ENCODE results near the gene PDE8A. TPM values are rescaled to one million over a fixed set of nuclear protein-coding genes. Genes with fewer than 3 reads are reported as not detected.

Gene PDE8A
- total RNA-seq, 1 donor from 2014 or later = 11.4 TPM

DNA sequence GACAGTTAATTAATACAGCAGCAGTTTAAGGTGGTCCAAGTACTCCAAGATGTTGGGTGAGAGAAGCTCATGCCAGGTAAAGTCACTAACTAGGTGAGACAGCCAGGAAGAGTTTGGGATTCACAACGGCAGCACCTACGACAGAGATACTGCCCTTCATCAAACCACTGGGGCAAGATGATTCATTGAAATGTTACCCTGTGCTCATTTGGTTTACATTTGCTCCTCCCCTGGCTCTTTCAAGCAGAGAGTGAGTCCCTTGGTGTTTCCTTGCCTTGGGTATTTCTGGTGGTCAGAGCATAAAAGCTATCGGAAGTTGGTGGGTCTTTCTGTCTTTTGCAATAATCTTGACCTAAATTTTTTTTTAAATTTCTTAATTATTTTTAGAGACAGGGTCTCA is 19.9 kb upstream of the PDE8A start:
- Mint-ChIP-seq H3K36me3 (peaks cover 4% of the 10 kb centered on the region), H3K4me3 (no peak overlapping the region), H3K27me3 (ENCODE audit: insufficient read depth, low read depth) (peaks cover 7% of the 10 kb centered on the region), H3K9me3 (peaks cover 11% of the 10 kb centered on the region), H3K4me1 (peaks cover 11% of the 10 kb centered on the region), H3K27ac (no peak overlapping the region)
- Histone ChIP-seq H3K9ac (no peak overlapping the region), H3K27me3 (no peaks in the 10 kb centered on the region), H3K36me3 (no peaks in the 10 kb centered on the region), H3F3A (ENCODE audit: low read depth) (no peaks in the 10 kb centered on the region), H4K20me1 (ENCODE audit: low read depth) (no peaks in the 10 kb centered on the region), H2AFZ (replicated peaks) (no peak overlapping the region), H3K79me2 (ENCODE audit: low read depth) (no peaks in the 10 kb centered on the region), H3K9me3 (ENCODE audit: low read depth) (no peaks in the 10 kb centered on the region), H3K4me3 (no peak overlapping the region), H3K27ac (no peak overlapping the region), H3K4me2 (no peak overlapping the region), H3K4me1 (peaks cover 4% of the 10 kb centered on the region)
- no peak for DNase-seq (ENCODE audit: low spot score)
- TF ChIP-seq EZH2 (IDR thresholded peaks at IDR 0.05) (no peak), CTCF (IDR thresholded peaks at IDR 0.05) (no peak)

GRCh38 chr15:84962955-84963354 is 18.7 kb upstream of the PDE8A start:
- no peaks in the 10 kb centered on the region for H3F3A ChIP-seq (ENCODE audit: low read depth)
- peak overlapping the region; percentile 25 for H3K27ac Mint-ChIP-seq

GRCh38 chr15:84967380-84967779 is 14.3 kb upstream of the PDE8A start:
- Histone ChIP-seq H3K4me2 (no peak overlapping the region), H3K27ac (no peak overlapping the region)
- H3K4me3 Mint-ChIP-seq = no peak overlapping the region

More at GRCh38 chr15:84962955-84963354, 18.7 kb upstream of the PDE8A start:
- no peak for DNase-seq (ENCODE audit: low spot score)
- Mint-ChIP-seq H3K36me3 (peaks cover 4% of the 10 kb centered on the region), H3K4me3 (no peak overlapping the region), H3K4me1 (peaks cover 13% of the 10 kb centered on the region), H3K9me3 (peaks cover 4% of the 10 kb centered on the region), H3K27me3 (ENCODE audit: insufficient read depth, low read depth) (peaks cover 5% of the 10 kb centered on the region)
- H3K4me1 ChIP-seq = peaks cover 4% of the 10 kb centered on the region
- no peak overlapping the region for H3K27ac ChIP-seq
- H3K4me3 ChIP-seq = no peak overlapping the region
- H2AFZ ChIP-seq (replicated peaks) = no peak overlapping the region
- no peaks in the 10 kb centered on the region for H4K20me1 ChIP-seq (ENCODE audit: low read depth)
- no peaks in the 10 kb centered on the region for H3K9me3 ChIP-seq (ENCODE audit: low read depth)
- H3K27me3 ChIP-seq = no peaks in the 10 kb centered on the region
- TF ChIP-seq CTCF (IDR thresholded peaks at IDR 0.05) = no peak
- TF ChIP-seq EZH2phosphoT487 (IDR thresholded peaks at IDR 0.05) = no peak
- TF ChIP-seq EZH2 (IDR thresholded peaks at IDR 0.05) = no peak
- H3K4me2 ChIP-seq = no peak overlapping the region
- H3K9ac ChIP-seq = no peak overlapping the region
- H3K79me2 ChIP-seq (ENCODE audit: low read depth) = no peaks in the 10 kb centered on the region
- H3K36me3 ChIP-seq = no peaks in the 10 kb centered on the region

More at GRCh38 chr15:84967380-84967779, 14.3 kb upstream of the PDE8A start:
- Histone ChIP-seq H3K9me3 (ENCODE audit: low read depth) (no peaks in the 10 kb centered on the region), H4K20me1 (ENCODE audit: low read depth) (no peaks in the 10 kb centered on the region), H3K36me3 (no peaks in the 10 kb centered on the region), H3K4me1 (no peaks in the 10 kb centered on the region), H3K79me2 (ENCODE audit: low read depth) (no peaks in the 10 kb centered on the region), H2AFZ (replicated peaks) (no peak overlapping the region), H3K9ac (no peak overlapping the region), H3K27me3 (no peaks in the 10 kb centered on the region), H3K4me3 (no peak overlapping the region), H3F3A (ENCODE audit: low read depth) (no peaks in the 10 kb centered on the region)
- DNase-seq (ENCODE audit: low spot score) = no peak
- TF ChIP-seq EZH2phosphoT487 (IDR thresholded peaks at IDR 0.05) = no peak
- TF ChIP-seq CTCF (IDR thresholded peaks at IDR 0.05) = no peak
- TF ChIP-seq EZH2 (IDR thresholded peaks at IDR 0.05) = no peak
- peaks cover 2% of the 10 kb centered on the region for H3K9me3 Mint-ChIP-seq
- H3K27me3 Mint-ChIP-seq (ENCODE audit: insufficient read depth, low read depth) = peaks cover 2% of the 10 kb centered on the region
- H3K4me1 Mint-ChIP-seq = peaks cover 3% of the 10 kb centered on the region
- H3K36me3 Mint-ChIP-seq = peaks cover 4% of the 10 kb centered on the region
- H3K27ac Mint-ChIP-seq = no peak overlapping the region

Data from neural progenitor cell (in vitro differentiated cells).